22Rv1 (cell line): ENCODE data around the gene SH3GL1.

Source experiments
- H3K27ac ChIP-seq: fragments of 450-650 bp; 2 replicates; pipeline ENCODE4 v1.5.1; 2017
- CTCF ChIP-seq: fragments of 450-650 bp; IDR thresholded peaks from 2 replicates; pipeline ENCODE4 v1.5.1; 2017; ENCODE audit warnings: mild to moderate bottlenecking
- ZFX ChIP-seq: fragments of 450-650 bp; IDR thresholded peaks from 2 replicates; pipeline ENCODE4 v1.6.1; 2017; ENCODE audit warnings: antibody characterized with exemption, borderline replicate concordance

SH3GL1 gene

GRCh38 chr19:4326215-4326836 is 74.0 kb downstream of the SH3GL1 start:
- TF ChIP-seq ZFX (no peak), CTCF (no peak)
- H3K27ac ChIP-seq: peak overlapping the region; percentile 81; the same call in 1 of the 2 replicates

GRCh38 chr19:4324228-4324627 is 76.1 kb downstream of the SH3GL1 start:
- TF ChIP-seq CTCF: no peak
- TF ChIP-seq ZFX: no peak
- no peak overlapping the region for H3K27ac ChIP-seq

GRCh38 chr19:4323692-4324091 is 76.7 kb downstream of the SH3GL1 start:
- no peak for TF ChIP-seq ZFX
- TF ChIP-seq CTCF: no peak
- no peak overlapping the region for H3K27ac ChIP-seq

GRCh38 chr19:4322942-4323665 is 77.2 kb downstream of the SH3GL1 start:
- TF ChIP-seq ZFX: no peak
- peak; percentile 22; the same call in 1 of the 2 replicates for TF ChIP-seq CTCF
- H3K27ac ChIP-seq: no peak overlapping the region

GRCh38 chr19:4320419-4320818 is 79.9 kb downstream of the SH3GL1 start:
- no peak overlapping the region for H3K27ac ChIP-seq
- no peak for TF ChIP-seq ZFX

GRCh38 chr19:4319067-4319718 is 81.2 kb downstream of the SH3GL1 start:
- H3K27ac ChIP-seq: no peak overlapping the region
- TF ChIP-seq ZFX (no peak), CTCF (no peak)

GRCh38 chr19:4318460-4318859 is 81.9 kb downstream of the SH3GL1 start:
- TF ChIP-seq CTCF (no peak), ZFX (no peak)
- H3K27ac ChIP-seq: no peak overlapping the region
